Testis (tissue), 2 donors: Measurements from ENCODE around the gene SEMA3C.

ENCODE experiments used
- POLR2A ChIP-seq: fragments of 450-650 bp; IDR thresholded peaks from one replicate; pipeline ENCODE4 v1.6.1; 2017; ENCODE audit warnings: antibody characterized with exemption, mild to moderate bottlenecking, moderate library complexity
- TF ChIP-seq, protein P1 (sequence below), 3 experiments: fragments of 450-650 bp in 2 of 3; fragments of 200-600 bp in 1 of 3; sonication (generic) in 1 of 3; IDR thresholded peaks; one replicate each; pipeline ENCODE4 v1.5.1; 2016 to 2019; ENCODE audit warnings: antibody characterized with exemption in 3 of 3, mild to moderate bottlenecking in 2 of 3, moderate library complexity in 1 of 3

- TF ChIP-seq, protein P1, sequence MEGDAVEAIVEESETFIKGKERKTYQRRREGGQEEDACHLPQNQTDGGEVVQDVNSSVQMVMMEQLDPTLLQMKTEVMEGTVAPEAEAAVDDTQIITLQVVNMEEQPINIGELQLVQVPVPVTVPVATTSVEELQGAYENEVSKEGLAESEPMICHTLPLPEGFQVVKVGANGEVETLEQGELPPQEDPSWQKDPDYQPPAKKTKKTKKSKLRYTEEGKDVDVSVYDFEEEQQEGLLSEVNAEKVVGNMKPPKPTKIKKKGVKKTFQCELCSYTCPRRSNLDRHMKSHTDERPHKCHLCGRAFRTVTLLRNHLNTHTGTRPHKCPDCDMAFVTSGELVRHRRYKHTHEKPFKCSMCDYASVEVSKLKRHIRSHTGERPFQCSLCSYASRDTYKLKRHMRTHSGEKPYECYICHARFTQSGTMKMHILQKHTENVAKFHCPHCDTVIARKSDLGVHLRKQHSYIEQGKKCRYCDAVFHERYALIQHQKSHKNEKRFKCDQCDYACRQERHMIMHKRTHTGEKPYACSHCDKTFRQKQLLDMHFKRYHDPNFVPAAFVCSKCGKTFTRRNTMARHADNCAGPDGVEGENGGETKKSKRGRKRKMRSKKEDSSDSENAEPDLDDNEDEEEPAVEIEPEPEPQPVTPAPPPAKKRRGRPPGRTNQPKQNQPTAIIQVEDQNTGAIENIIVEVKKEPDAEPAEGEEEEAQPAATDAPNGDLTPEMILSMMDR (IDR thresholded peaks at IDR 0.05): no peak
- TF ChIP-seq POLR2A: no peak
These were observed 21.8 kb downstream of the SEMA3C start for GRCh38 chr7:80896906-80897598.
